Measurements from ENCODE around the gene SERINC1.

DNA sequence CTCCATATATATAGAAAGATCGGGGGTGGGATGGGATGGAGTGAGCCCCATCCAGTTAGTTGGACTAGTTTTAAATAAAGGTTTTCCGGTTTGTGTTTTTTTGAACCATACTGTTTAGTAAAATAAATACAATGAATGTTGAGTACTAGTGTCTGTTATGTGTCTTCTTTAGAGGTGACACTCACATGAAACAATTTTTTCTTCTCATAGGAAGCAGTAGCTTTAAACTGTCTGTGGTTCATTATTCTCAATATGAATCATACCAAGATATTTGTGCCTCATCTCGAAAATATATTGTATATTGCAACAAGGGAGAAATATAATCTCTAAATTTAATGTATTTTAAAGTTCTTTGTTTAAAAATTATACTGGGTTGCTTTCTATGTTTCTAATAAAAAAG, 38.8 kb downstream of the SERINC1 start:
- TF ChIP-seq EZH2 (IDR thresholded peaks at IDR 0.05) (no peak), EZH2phosphoT487 (IDR thresholded peaks at IDR 0.05) (no peak)
- TF ChIP-seq, protein P1, sequence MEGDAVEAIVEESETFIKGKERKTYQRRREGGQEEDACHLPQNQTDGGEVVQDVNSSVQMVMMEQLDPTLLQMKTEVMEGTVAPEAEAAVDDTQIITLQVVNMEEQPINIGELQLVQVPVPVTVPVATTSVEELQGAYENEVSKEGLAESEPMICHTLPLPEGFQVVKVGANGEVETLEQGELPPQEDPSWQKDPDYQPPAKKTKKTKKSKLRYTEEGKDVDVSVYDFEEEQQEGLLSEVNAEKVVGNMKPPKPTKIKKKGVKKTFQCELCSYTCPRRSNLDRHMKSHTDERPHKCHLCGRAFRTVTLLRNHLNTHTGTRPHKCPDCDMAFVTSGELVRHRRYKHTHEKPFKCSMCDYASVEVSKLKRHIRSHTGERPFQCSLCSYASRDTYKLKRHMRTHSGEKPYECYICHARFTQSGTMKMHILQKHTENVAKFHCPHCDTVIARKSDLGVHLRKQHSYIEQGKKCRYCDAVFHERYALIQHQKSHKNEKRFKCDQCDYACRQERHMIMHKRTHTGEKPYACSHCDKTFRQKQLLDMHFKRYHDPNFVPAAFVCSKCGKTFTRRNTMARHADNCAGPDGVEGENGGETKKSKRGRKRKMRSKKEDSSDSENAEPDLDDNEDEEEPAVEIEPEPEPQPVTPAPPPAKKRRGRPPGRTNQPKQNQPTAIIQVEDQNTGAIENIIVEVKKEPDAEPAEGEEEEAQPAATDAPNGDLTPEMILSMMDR (IDR thresholded peaks at IDR 0.05): no peak

Measured in neural progenitor cell (in vitro differentiated cells).